H1 (cell line): ENCODE data around the gene AIDA. TPM values are rescaled to one million over a fixed set of nuclear protein-coding genes. Genes with fewer than 3 reads are reported as not detected.

Experiments
- CTCF ChIA-PET: fragments of 300-600 bp; sonication (Branson Sonifier 250); formaldehyde crosslinking; loops from one replicate; lab custom pipeline; 2021; ENCODE audit not compliant: partially characterized antibody; lab: Charles Lee
- POLR2A ChIA-PET: fragments of 300-600 bp; sonication (Branson Sonifier 250); formaldehyde crosslinking; loops from one replicate; lab custom pipeline; 2021; ENCODE audit warnings: inconsistent platforms; ENCODE audit not compliant: partially characterized antibody; lab: Charles Lee
- DNase-seq, 2 experiments: peaks; one replicate each; pipeline versions ENCODE4 v3.0.0 to v3.0.0-alpha.2; 2010 to 2022; ENCODE audit warnings: low spot score in 2 of 2, low read depth in 1 of 2, mixed read lengths in 1 of 2
- FAIRE-seq: peaks from 2 replicates; lab custom pipeline; 2011; peaks lifted over from hg19 to GRCh38; lab: Jason Lieb, UNC
- H2AFZ ChIP-seq: 2 replicates; pipeline ENCODE4 v1.8.1; 2012; ENCODE audit warnings: low read length, inconsistent platforms
- H2AK5ac ChIP-seq: 2 replicates; pipeline ENCODE4 v1.6.1; 2013; ENCODE audit warnings: low read depth, low read length
- H2BK120ac ChIP-seq: replicated peaks from 2 replicates; pipeline ENCODE3; 2013; ENCODE audit warnings: low read depth, low read length, inconsistent platforms
- H2BK12ac ChIP-seq: 2 replicates; pipeline ENCODE4 v1.6.1; 2013; ENCODE audit warnings: low read depth, low read length
- H2BK15ac ChIP-seq: 2 replicates; pipeline ENCODE4 v1.6.1; 2013; ENCODE audit warnings: low read length
- H2BK20ac ChIP-seq: 2 replicates; pipeline ENCODE4 v1.6.1; 2013; ENCODE audit warnings: low read length
- H2BK5ac ChIP-seq: 2 replicates; pipeline ENCODE4 v1.6.1; 2013; ENCODE audit warnings: low read depth, low read length
- H3K14ac ChIP-seq: 2 replicates; pipeline ENCODE4 v1.6.1; 2013; ENCODE audit warnings: inconsistent platforms; ENCODE audit not compliant: insufficient read length
- H3K18ac ChIP-seq: 2 replicates; pipeline ENCODE4 v1.6.1; 2013; ENCODE audit warnings: low read length; ENCODE audit errors: extremely low read depth
- H3K23ac ChIP-seq: 2 replicates; pipeline ENCODE4 v1.6.1; 2013; ENCODE audit warnings: inconsistent platforms; ENCODE audit not compliant: insufficient read length
- H3K23me2 ChIP-seq: 2 replicates; pipeline ENCODE4 v1.6.1; 2013; ENCODE audit warnings: low read depth, low read length
- H3K27ac ChIP-seq: 2 replicates; pipeline ENCODE4 v1.6.1; 2011; ENCODE audit warnings: low read depth, low read length, inconsistent platforms
- H3K27me3 ChIP-seq, 4 experiments: replicated peaks in 1 of 4; 1 replicate in 1 of 4; 2 replicates in 3 of 4; pipeline versions ENCODE4 v1.6.1 to v1.8.1; 2011 to 2013; ENCODE audit warnings: low read length in 3 of 4, mild to moderate bottlenecking in 3 of 4, inconsistent platforms in 2 of 4, mixed read lengths in 2 of 4, moderate library complexity in 1 of 4; ENCODE audit not compliant: control insufficient read depth in 3 of 4, insufficient read depth in 3 of 4; ENCODE audit errors: extremely low read depth in 1 of 4
- H3K36me3 ChIP-seq, 4 experiments: 2 replicates each; pipeline versions ENCODE4 v1.6.1 to v1.8.1; 2011 to 2013; ENCODE audit warnings: mild to moderate bottlenecking in 4 of 4, low read length in 3 of 4, moderate library complexity in 2 of 4, control low read depth in 1 of 4, inconsistent platforms in 1 of 4; ENCODE audit not compliant: insufficient read depth in 4 of 4, control insufficient read depth in 2 of 4
- H3K4ac ChIP-seq: replicated peaks from 2 replicates; pipeline ENCODE3; 2013; ENCODE audit warnings: low read length, low read depth, mixed read lengths, inconsistent platforms; ENCODE audit not compliant: insufficient read length
- H3K4me1 ChIP-seq, 4 experiments: replicated peaks in 1 of 4; 1 replicate in 1 of 4; 2 replicates in 3 of 4; pipeline versions ENCODE4 v1.6.1 to v1.8.1; 2011 to 2013; ENCODE audit warnings: low read length in 3 of 4, inconsistent platforms in 2 of 4, mixed read lengths in 1 of 4; ENCODE audit not compliant: insufficient read depth in 4 of 4, control insufficient read depth in 3 of 4
- H3K4me2 ChIP-seq, 2 experiments: 2 replicates each; pipeline versions ENCODE4 v1.6.1 to v1.8.1; 2011 to 2013; ENCODE audit warnings: low read depth in 2 of 2, low read length in 2 of 2, control low read depth in 1 of 2, inconsistent platforms in 1 of 2, mild to moderate bottlenecking in 1 of 2; ENCODE audit not compliant: insufficient read depth in 1 of 2
- H3K4me3 ChIP-seq, 4 experiments: fragments of 200-600, 300-600 bp in 1 of 4; sonication (generic), shearing (Covaris generic), sonication (Bioruptor Twin) in 1 of 4; 2 replicates each; pipeline versions ENCODE4 v1.5.1 to v1.8.1; 2011 to 2016; ENCODE audit warnings: low read length in 4 of 4, low read depth in 3 of 4, control low read depth in 2 of 4, inconsistent platforms in 2 of 4, mild to moderate bottlenecking in 2 of 4, mixed read lengths in 1 of 4, moderate library complexity in 1 of 4; ENCODE audit not compliant: insufficient read depth in 2 of 4; ENCODE audit errors: extremely low read depth in 1 of 4
- H3K56ac ChIP-seq: replicated peaks from 2 replicates; pipeline ENCODE3; 2013; ENCODE audit warnings: low read depth, mild to moderate bottlenecking, mixed read lengths, low read length, inconsistent platforms; ENCODE audit not compliant: insufficient read length
- H3K79me1 ChIP-seq: 2 replicates; pipeline ENCODE4 v1.6.1; 2013; ENCODE audit warnings: low read depth, low read length, control low read depth
- H3K79me2 ChIP-seq, 2 experiments: 2 replicates each; pipeline versions ENCODE4 v1.6.1 to v1.8.1; 2012 to 2013; ENCODE audit warnings: low read length in 2 of 2, mild to moderate bottlenecking in 2 of 2, inconsistent platforms in 1 of 2; ENCODE audit not compliant: insufficient read depth in 2 of 2, control insufficient read depth in 1 of 2
- H3K9ac ChIP-seq, 4 experiments: replicated peaks in 1 of 4; 1 replicate in 1 of 4; 2 replicates in 3 of 4; pipeline versions ENCODE4 v1.6.1 to v1.8.1; 2011 to 2013; ENCODE audit warnings: low read depth in 3 of 4, low read length in 3 of 4, control low read depth in 2 of 4, mild to moderate bottlenecking in 2 of 4, moderate library complexity in 2 of 4, inconsistent platforms in 1 of 4; ENCODE audit errors: extremely low read depth in 1 of 4
- H3K9me3 ChIP-seq, 2 experiments: 2 replicates each; pipeline versions ENCODE4 v1.6.1 to v1.8.1; 2012 to 2013; ENCODE audit warnings: mild to moderate bottlenecking in 2 of 2, moderate library complexity in 2 of 2, control low read depth in 1 of 2, inconsistent platforms in 1 of 2, low read depth in 1 of 2, low read length in 1 of 2, mixed read lengths in 1 of 2; ENCODE audit not compliant: insufficient read depth in 2 of 2
- H4K20me1 ChIP-seq, 2 experiments: replicated peaks in 1 of 2; 2 replicates each; pipeline versions ENCODE3 to v1.8.1; 2011 to 2013; ENCODE audit warnings: inconsistent platforms in 2 of 2, low read length in 2 of 2, mild to moderate bottlenecking in 1 of 2; ENCODE audit not compliant: insufficient read depth in 2 of 2, control insufficient read depth in 1 of 2
- H4K5ac ChIP-seq: 2 replicates; pipeline ENCODE4 v1.6.1; 2013; ENCODE audit warnings: low read length, low read depth, mixed read lengths, inconsistent platforms; ENCODE audit not compliant: insufficient read length
- H4K8ac ChIP-seq: 2 replicates; pipeline ENCODE4 v1.8.0; 2013; ENCODE audit warnings: mild to moderate bottlenecking, moderate library complexity, low read length, inconsistent platforms; ENCODE audit not compliant: insufficient read depth; ENCODE audit errors: extremely low read depth
- H4K91ac ChIP-seq: replicated peaks from 2 replicates; pipeline ENCODE3; 2013; ENCODE audit warnings: low read length, mixed read lengths, inconsistent platforms; ENCODE audit not compliant: insufficient read length
- BCL11A ChIP-seq, 2 experiments: IDR thresholded peaks; one replicate each; pipeline ENCODE4 v1.6.1; 2011; ENCODE audit warnings: low read depth in 2 of 2, low read length in 2 of 2, mild to moderate bottlenecking in 2 of 2
- CBX5 ChIP-seq: fragments of 300-800, 300-1000 bp; sonication (generic); IDR thresholded peaks from 2 replicates; pipeline ENCODE4 v1.7.1; 2016; ENCODE audit warnings: antibody characterized with exemption, low read length, low read depth
- EGR1 ChIP-seq: IDR thresholded peaks from 2 replicates; pipeline ENCODE4 v1.6.1; 2011; ENCODE audit warnings: low read depth, low read length, borderline replicate concordance
- GABPA ChIP-seq: IDR thresholded peaks from 2 replicates; pipeline ENCODE4 v1.6.1; 2011; ENCODE audit warnings: mild to moderate bottlenecking, low read length, moderate library complexity, borderline replicate concordance; ENCODE audit not compliant: insufficient read depth
- KDM5A ChIP-seq: fragments of 200-600 bp; IDR thresholded peaks from 2 replicates; pipeline ENCODE4 v1.7.1; 2012; ENCODE audit warnings: mild to moderate bottlenecking, low read length, inconsistent platforms, mixed read lengths
- SIX5 ChIP-seq: IDR thresholded peaks from 2 replicates; pipeline ENCODE4 v1.6.1; 2011; ENCODE audit warnings: mild to moderate bottlenecking, low read depth, low read length
- SP2 ChIP-seq: IDR thresholded peaks from 2 replicates; pipeline ENCODE4 v1.6.1; 2012; ENCODE audit warnings: mild to moderate bottlenecking, low read length, inconsistent platforms
- SUZ12 ChIP-seq: fragments of 200-600 bp; sonication (generic); IDR thresholded peaks from 2 replicates; pipeline ENCODE4 v1.6.1; 2012; ENCODE audit warnings: mild to moderate bottlenecking, inconsistent platforms, low read length, moderate library complexity, mixed read lengths
- WGBS, 2 experiments: shearing (Covaris generic) in 1 of 2; methylation state at CpG; one replicate each; pipeline versions ENCODE4 v1.1.6 to v1.1.7; 2013 to 2015; ENCODE audit warnings: low lambda C conversion rate in 2 of 2, mixed read lengths in 2 of 2, inconsistent platforms in 1 of 2, low coverage in 1 of 2, missing lambda C conversion rate in 1 of 2; ENCODE audit not compliant: insufficient replicate concordance in 2 of 2, insufficient coverage in 1 of 2, insufficient read length in 1 of 2; ENCODE audit errors: extremely low coverage in 1 of 2, missing lambda C conversion rate in 1 of 2; 5-methylcytosine and 5-hydroxymethylcytosine counted together
- polyA plus RNA-seq, 7 experiments: library from polyadenylated mRNA; depleted of rRNA in 3 of 7; stranded (reverse) in 5 of 7; unstranded in 2 of 7; fragments of >200 nt in 5 of 7; fragments of 200-250 nt in 2 of 7; gene quantifications; 1 replicate in 5 of 7; 2 replicates in 1 of 7; 4 replicates in 1 of 7; pipeline versions ENCODE4 v1.2.1 to v1.2.3, GENCODE V29; 2011 to 2013; ENCODE audit warnings: missing spikeins in 2 of 7, mixed read lengths in 2 of 7
- total RNA-seq: library from RNA; stranded (reverse); fragmentation: NEBNext Ultra II Directional; extraction: Animal tissue kit (Norgen Biotek cat#: 25700); gene quantifications from 2 replicates; pipeline ENCODE4 v1.2.1, GENCODE V29; 2021

AIDA gene
- total and polyA plus RNA-seq, 2 of the 8 experiments (the other 6 are each of a cell fraction or from before 2014, with no cell fraction given), result 52.5 to 103 TPM

GRCh38 chr1:222730866-222731265 is 18.6 kb upstream of the AIDA start:
- Histone ChIP-seq H4K8ac (no peak overlapping the region), H2AFZ (no peak overlapping the region), H3K23me2 (no peaks in the 10 kb centered on the region), H3K27me3 (no peaks in the 10 kb centered on the region), H3K4ac (no peak overlapping the region), H2AK5ac (no peak overlapping the region), H3K4me2 (no peak overlapping the region), H3K79me2 (no peaks in the 10 kb centered on the region), H2BK15ac (no peak overlapping the region), H4K20me1 (no peaks in the 10 kb centered on the region), H3K4me1 (peaks cover 0 to 3% (median 2%) of the 10 kb centered on the region in 4 experiments; a peak in 2 of 7 replicates), H4K91ac (no peak overlapping the region), H3K27ac (no peak overlapping the region), H2BK5ac (no peak overlapping the region), H2BK20ac (no peak overlapping the region), H3K23ac (no peak overlapping the region), H2BK120ac (no peak overlapping the region), H2BK12ac (no peak overlapping the region), H3K79me1 (no peaks in the 10 kb centered on the region), H3K18ac (no peak overlapping the region), H3K9ac (no peak overlapping the region), H3K4me3 (no peak overlapping the region), H3K36me3 (peaks cover 4 to 67% (median 29%) of the 10 kb centered on the region in 4 experiments; a peak in 7 of 8 replicates), H3K9me3 (no peaks in the 10 kb centered on the region), H3K56ac (no peak overlapping the region), H4K5ac (no peak overlapping the region), H3K14ac (no peak overlapping the region)
- DNase-seq (no peak), FAIRE-seq (no peak)
- WGBS, 2 experiments, result 93% methylated on average over 1 of the region's 1 CpG; no CpG with 5 or more reads in 1 of the 2 experiments
- ChIA-PET POLR2A (interaction anchor here (1.5 kb wide), 1 partner anchor 171 kb away, joined by 3 read pairs; no protein-coding TSS in a partner anchor), CTCF (interaction anchor here (0.7 kb wide), 1 partner anchor 17 kb away, joined by 5 read pairs; no protein-coding TSS in a partner anchor)
- TF ChIP-seq SUZ12 (no peak), BCL11A (IDR thresholded peaks at IDR 0.05; ENCODE audit: low read depth in 2 of 2, low read length in 2 of 2) (no peak), GABPA (no peak), KDM5A (no peak), CBX5 (no peak), SP2 (no peak), EGR1 (no peak), SIX5 (no peak)
